RWPE2 (cell line): Measurements from ENCODE around the gene KHNYN.

Experiments
- ATAC-seq: fragments of 200-7000 bp; cut with Tn5 transposase; 3 replicates; pipeline ENCODE4 v1.9.1; 2021; ENCODE audit warnings: low read depth
- DNase-seq: peaks from one replicate; pipeline ENCODE4 v3.0.0-alpha.2; 2020; ENCODE audit warnings: low spot score
- H3K27ac ChIP-seq: fragments of 450-650 bp; 2 replicates; pipeline ENCODE4 v1.5.1; 2017; ENCODE audit warnings: mild to moderate bottlenecking; ENCODE audit not compliant: poor library complexity, severe bottlenecking
- H3K27me3 ChIP-seq: fragments of 250-450 bp; sonication (Bioruptor Pico); 2 replicates; pipeline ENCODE4 v1.5.1; 2021; ENCODE audit warnings: mild to moderate bottlenecking, moderate library complexity; ENCODE audit not compliant: insufficient read depth, poor library complexity, severe bottlenecking
- H3K36me3 ChIP-seq: fragments of 250-450 bp; sonication (Bioruptor Pico); 2 replicates; pipeline ENCODE4 v1.5.1; 2020; ENCODE audit warnings: low read depth, mild to moderate bottlenecking, moderate library complexity
- H3K4me1 ChIP-seq: fragments of 250-450 bp; sonication (Bioruptor Pico); 2 replicates; pipeline ENCODE4 v1.5.1; 2021; ENCODE audit warnings: mild to moderate bottlenecking, moderate library complexity; ENCODE audit not compliant: insufficient read depth, poor library complexity, severe bottlenecking
- H3K4me3 ChIP-seq: fragments of 250-450 bp; sonication (Bioruptor Pico); 2 replicates; pipeline ENCODE4 v1.5.1; 2021; ENCODE audit warnings: mild to moderate bottlenecking, moderate library complexity; ENCODE audit not compliant: severe bottlenecking
- H3K9me3 ChIP-seq: fragments of 250-450 bp; sonication (Bioruptor Pico); 2 replicates; pipeline ENCODE4 v1.5.1; 2021; ENCODE audit warnings: mild to moderate bottlenecking, moderate library complexity; ENCODE audit not compliant: severe bottlenecking
- CTCF ChIP-seq: fragments of 450-650 bp; IDR thresholded peaks from one replicate; pipeline ENCODE4 v1.5.1; 2017; ENCODE audit warnings: mild to moderate bottlenecking, moderate library complexity; ENCODE audit not compliant: poor library complexity, severe bottlenecking

KHNYN gene

DNA sequence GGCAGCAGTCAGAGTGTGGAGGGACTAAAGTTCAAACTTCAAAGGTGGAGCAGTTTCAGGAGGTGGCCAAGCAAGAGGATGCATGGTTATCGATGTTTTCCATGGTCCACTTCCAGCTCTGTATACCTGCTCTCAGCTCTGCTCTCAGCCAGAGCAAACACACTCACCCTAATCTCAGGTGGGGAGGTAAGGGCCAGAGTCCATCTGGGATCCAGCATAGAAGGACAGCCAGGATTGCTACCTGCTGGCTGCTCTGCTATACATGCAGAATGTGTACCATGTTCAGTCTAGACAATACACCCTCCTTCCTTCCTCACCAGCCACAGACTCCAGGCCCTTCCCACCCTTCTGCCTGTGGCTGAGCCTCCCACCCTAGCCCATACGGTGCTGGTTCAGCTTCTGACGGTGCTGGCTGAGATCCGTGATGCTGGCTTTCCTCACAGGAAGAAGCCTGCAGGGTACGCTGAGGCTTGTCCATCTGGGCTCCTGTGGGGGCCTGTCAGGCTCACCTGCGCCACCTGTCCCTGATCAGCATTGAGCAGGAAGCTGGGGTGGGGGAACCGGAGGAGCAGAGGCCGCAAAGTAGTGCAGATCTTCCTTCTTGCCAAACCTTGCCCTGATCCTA lies 2.7 kb upstream of the KHNYN start:
- DNase-seq, result no peak
- Histone ChIP-seq H3K27me3 (no peaks in the 10 kb centered on the region), H3K4me1 (peaks cover 34% of the 10 kb centered on the region), H3K9me3 (no peaks in the 10 kb centered on the region), H3K27ac (peak overlapping the region; percentile 72), H3K4me3 (no peak overlapping the region), H3K36me3 (peaks cover 9% of the 10 kb centered on the region)
- no peak for TF ChIP-seq CTCF
- no peak for ATAC-seq

GRCh38 chr14:24427537-24428508 lies 1.9 kb upstream of the KHNYN start:
- no peak for ATAC-seq
- no peak for TF ChIP-seq CTCF

GRCh38 chr14:24428628-24429394 lies 943 bp upstream of the KHNYN start:
- Histone ChIP-seq H3K4me3 (no peak overlapping the region), H3K36me3 (peaks cover 27% of the 10 kb centered on the region), H3K27ac (peak overlapping the region; percentile 75), H3K27me3 (no peaks in the 10 kb centered on the region), H3K9me3 (no peaks in the 10 kb centered on the region), H3K4me1 (peaks cover 34% of the 10 kb centered on the region)
- no peak for TF ChIP-seq CTCF
- no peak for DNase-seq
- no peak for ATAC-seq

More at GRCh38 chr14:24427537-24428508, 1.9 kb upstream of the KHNYN start:
- peaks cover 34% of the 10 kb centered on the region for H3K4me1 ChIP-seq
- no peak overlapping the region for H3K4me3 ChIP-seq
- peak overlapping the region; percentile 72 for H3K27ac ChIP-seq
- DNase-seq, result no peak
- H3K36me3 ChIP-seq, result peaks cover 17% of the 10 kb centered on the region
- no peaks in the 10 kb centered on the region for H3K9me3 ChIP-seq
- H3K27me3 ChIP-seq, result no peaks in the 10 kb centered on the region

DNA sequence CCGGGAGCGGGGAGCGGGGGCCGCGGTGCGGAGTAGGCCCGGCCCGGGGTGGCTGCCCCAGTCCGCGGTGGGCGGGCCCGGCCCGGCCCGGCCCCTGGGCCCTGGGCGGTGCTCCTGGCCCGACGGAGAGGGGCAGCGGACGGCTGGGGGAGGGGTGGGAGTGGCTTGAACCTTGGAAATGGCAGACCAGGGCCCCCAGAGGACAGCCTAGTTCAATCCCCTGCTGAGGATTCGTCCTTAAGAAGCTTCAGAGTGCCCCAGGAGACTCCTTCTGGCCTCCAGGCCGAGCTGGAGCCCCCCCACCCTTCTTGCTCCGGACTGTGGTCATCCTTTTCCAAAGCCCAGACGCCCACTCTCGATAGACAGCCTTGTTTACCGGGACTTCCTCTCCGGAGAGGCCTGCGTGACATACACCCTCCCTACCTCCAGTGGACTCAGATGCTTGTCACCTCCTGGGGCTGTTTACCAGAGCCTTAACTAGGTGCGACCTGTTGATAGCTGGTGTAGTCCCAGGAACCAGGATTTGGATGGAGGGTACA lies 458 bp downstream of the KHNYN start:
- H3K27me3 ChIP-seq, result no peaks in the 10 kb centered on the region
- peak overlapping the region; percentile 75 for H3K27ac ChIP-seq
- peak overlapping the region; percentile 89 for H3K4me3 ChIP-seq
- TF ChIP-seq CTCF, result no peak
- H3K9me3 ChIP-seq, result no peaks in the 10 kb centered on the region
- peaks cover 30% of the 10 kb centered on the region for H3K4me1 ChIP-seq
- peaks cover 36% of the 10 kb centered on the region for H3K36me3 ChIP-seq
- ATAC-seq (peak; percentile 61), DNase-seq (no peak)
